DMS114 treated with DMSO at 0.1 percent for 48 hours (cell line): ENCODE results near the gene RAPGEF5.
A peak's percentile ranks its signal among the peaks of the same experiment; 100 is the strongest.

Source experiments
- DNase-seq: peaks from one replicate; lab custom pipeline; 2025; ENCODE audit not compliant: unreplicated experiment; lab: John Stamatoyannopoulos, UW

Gene RAPGEF5

DNA sequence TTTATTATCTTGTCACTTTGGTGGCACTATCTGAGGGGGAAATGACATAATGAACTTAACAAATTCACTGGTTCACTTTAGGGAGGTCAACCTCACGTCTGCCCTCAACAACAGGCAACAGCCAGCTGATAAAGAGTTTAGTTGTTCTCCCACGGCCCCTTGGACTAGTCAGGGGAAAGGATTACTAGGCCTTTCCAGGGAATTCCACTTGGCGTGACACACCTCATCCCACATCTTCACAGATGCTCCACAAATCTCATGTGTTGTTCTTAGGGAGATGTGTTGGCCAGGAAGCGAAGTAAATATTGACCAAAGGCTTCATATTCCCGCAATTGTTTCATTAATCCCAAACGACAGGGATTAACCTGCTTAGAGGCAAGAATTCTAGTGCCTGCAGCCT, 227.8 kb downstream of the RAPGEF5 start:
- DNase-seq = no peak

DNA sequence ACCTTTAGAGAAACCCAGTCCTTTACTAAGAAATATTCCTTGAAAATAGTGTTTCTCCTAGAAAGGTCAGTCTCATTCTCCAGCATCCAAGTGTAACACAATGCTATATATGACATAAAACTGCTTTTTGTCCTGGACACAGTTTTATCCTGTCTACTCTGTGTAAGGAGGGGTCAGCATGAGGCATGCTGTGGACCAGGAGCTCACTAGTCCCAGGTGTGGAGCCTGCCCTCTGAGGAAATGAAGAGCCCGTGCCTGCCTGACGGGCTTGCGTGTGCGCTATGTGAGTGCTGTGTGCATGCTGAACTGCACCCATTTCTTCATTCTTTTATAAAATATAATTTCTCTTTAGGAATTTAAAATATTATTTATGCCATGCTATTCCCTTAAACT, 228.4 kb downstream of the RAPGEF5 start:
- no peak for DNase-seq

DNA sequence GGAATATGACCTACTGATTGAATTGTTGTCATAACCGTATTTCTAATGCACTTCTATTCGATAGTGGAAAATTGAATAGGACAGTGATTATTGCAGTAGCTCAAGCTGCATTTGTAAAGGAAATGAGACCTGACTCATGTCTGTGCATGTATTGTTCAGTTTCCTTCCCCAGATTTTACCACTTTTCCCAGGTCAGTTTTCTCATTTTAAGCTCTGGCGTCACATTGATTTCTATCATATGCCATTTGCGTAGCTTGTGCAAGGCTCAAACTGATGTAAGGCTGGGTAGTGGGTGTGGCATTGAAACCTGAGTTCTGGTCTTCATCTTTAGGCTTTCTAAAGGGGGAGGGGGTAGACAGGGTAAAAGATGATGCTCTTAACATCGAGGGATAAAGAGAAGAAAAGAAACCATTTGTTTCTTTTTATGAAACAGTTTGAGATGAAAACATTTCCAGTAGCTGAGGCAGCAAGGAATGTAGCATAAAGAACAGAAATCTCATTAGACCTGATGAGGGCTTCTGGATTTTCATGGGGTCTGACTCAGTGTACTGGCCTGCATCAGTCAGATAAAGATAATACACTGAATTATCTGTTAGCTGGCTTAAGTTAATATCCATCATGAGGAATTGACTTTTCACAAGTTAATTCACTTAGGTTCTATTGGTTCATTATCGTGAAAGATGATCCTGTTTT, 229.0 kb downstream of the RAPGEF5 start:
- no peak for DNase-seq

DNA sequence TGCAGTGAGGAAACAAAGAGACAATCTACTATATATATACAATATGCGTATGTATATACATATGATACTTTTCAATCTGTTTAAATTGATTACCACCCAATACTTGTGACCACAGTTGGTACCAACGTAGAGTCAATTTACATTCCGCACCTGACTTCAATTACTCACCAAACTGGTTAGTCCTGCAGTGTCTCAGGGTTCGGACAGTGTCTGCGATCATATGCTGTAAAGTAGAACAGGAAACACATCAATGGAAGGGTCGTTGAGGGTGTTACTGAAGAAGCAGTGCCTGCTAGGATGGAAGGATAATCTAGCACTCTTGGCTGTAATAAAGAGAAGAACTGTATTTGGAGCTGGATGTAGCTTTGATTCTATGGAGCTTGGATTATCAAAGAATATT, 231.5 kb downstream of the RAPGEF5 start:
- no peak for DNase-seq

DNA sequence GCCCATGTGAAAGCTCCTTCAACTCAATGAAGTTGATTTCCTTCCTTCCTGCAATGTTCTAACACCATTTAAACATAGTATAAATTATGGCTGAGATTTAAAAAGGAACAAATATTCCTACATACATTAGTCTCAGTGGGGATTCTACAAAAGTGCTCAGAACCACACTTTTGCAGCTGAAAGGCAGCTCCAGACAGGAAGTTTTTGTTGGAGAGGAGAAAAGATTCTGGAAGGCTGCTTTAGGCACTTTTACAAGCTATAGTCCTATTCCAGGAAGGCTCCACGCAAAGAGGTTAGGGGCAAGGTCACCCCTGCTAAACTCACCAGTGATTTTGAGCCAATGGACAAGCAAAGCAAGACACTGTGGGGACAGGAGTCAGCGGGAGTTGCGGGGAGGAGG, 232.0 kb downstream of the RAPGEF5 start:
- no peak for DNase-seq

DNA sequence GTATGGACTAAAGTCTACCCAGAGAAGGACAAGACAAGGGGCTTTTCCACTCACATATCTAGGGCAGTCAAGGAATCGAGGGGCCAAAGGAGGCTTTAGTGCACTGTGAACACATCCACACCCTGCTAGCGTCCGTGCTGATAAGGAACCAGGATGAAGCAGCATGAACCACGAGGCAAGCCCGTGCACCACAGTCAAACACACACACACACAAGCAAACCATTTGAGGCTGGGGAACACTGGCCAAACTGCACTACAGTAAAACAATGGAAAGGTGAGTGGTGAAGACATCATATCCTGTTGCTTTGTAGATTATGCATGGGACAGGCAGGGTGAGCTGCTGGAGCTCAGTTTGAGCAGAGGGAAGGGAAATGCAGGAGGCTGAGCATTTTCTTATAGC, 233.8 kb downstream of the RAPGEF5 start:
- DNase-seq = no peak

DNA sequence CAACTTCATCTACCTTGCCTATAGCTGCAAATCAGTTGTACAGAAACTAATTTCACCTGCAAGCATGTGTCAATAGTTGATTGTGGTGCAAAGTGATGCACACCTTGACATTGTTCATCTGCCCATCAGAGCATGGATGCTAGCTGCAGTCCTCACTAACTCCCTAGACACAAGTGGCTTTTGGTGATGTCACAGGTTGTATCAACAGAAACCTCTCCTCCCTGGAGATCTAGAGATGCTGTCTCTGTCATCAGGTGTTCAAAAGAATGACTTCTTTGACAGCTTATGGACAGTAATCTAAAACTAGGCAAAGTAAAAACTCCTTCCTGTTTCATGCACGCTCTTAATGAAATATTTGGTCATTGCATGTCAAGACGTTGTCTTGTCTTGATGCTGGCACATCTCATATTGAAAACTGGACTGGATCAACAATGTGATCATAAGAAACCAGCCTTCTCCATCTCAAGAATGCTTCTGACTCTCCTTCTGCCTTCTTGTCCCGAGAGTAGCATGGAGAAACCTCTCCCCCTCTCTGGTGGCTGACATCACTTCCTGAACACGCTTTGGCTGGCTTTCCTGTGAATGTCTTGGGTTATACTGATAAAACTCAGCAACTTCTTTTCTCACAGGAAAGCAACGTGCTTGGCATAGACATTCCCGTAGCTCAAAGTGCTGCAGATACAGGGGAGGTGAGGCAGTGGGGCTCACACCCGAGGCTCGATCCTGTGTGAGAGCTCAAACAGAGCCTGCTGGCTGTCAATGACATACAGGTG, 235.1 kb downstream of the RAPGEF5 start:
- no peak for DNase-seq

DNA sequence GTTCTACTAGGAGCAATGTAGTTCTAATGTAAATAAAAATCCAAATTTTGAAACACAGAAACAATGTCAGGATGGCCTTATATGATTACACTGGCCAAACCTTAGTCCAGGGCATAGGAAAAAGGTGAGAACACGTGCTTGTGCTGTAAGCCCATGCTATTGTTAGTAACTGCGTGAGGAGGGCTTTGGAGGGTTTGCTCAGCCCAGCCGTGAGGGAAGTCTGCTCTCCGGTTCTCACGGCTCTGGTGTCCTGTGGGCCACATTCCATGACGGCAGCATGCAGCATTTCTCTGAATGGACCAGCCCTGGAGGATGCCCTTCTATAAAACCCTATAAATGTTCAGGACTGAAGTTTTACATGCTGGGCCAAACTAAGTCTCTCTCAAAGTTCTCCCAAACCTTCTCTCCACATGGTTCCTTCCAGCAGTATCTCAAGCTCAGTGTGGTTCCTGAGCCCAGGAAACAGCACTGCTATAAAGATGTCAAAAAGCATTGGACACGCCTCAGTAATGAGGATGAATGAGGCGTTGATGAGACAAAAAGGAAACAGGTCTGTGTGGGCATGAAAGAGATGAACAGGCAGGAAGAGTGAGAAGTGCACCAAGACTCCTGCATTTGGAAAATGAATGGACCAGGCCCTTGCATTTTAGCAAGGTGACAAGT, 236.4 kb downstream of the RAPGEF5 start:
- DNase-seq = no peak

DNA sequence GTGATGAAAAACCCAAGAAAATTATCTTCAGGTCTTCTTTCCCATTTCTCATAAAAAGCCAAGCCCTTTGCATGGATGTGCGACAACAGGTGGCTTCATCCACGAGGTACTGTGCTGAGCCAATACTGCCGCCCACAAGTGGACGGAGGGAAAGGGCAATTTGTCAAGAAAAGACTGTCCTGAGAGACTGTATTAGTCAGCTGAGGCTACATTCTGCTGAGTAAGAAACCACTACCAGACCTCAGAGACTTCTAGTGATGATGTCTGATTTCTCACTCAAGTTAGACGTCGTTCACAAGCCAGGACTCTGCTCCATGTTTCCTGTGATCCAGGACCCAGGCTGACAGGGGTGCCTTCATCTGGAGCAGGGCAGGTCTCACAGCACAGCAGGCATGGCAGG, 239.7 kb downstream of the RAPGEF5 start:
- DNase-seq = no peak

DNA sequence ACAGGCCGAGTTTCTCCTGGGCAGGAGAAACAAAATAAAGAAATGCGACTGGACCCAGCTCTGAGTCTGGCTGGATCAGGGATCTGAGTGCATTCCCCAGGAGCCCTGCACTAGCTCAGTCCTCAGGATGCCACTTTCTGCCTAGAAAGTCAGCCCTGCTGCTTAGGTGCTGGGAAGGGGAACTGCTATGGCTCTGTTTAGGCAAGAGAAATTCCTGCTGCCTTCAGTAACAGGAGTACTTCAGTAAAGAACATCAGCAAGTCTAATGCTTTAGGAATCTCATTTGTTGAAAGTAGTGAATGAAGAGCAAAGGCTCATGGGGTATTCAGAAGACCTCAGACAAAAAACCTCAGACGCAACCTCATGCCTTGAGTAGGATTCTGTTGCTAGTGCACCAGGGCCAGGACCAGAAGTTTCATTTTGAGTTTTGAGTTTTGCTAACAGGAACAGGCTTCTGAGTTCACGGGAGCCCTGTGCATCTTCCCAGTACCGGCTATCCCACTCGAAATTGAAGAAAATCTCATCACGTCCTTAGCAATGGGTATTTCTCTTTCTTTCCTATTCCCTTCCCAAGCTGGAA, 240.4 kb downstream of the RAPGEF5 start:
- no peak for DNase-seq

DNA sequence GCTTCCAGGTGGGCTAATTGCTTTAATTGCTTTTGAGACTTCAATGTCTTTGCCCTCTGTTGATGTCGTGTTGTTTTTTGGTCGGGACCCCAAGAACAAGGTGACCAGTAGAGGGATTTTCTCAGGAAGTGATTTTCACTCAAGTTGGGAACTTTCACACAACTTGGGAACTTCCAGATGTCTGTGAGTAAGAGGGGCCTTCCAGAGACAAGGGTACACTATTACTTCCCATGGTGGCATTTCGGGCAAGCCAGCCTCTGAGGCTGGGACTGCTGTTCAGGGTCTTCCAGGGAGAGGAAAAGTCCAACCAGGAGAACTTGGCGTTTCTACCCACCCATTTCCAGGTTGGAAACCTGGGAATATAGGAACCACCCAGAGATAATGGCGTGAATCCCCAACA, 241.3 kb downstream of the RAPGEF5 start:
- DNase-seq = no peak

DNA sequence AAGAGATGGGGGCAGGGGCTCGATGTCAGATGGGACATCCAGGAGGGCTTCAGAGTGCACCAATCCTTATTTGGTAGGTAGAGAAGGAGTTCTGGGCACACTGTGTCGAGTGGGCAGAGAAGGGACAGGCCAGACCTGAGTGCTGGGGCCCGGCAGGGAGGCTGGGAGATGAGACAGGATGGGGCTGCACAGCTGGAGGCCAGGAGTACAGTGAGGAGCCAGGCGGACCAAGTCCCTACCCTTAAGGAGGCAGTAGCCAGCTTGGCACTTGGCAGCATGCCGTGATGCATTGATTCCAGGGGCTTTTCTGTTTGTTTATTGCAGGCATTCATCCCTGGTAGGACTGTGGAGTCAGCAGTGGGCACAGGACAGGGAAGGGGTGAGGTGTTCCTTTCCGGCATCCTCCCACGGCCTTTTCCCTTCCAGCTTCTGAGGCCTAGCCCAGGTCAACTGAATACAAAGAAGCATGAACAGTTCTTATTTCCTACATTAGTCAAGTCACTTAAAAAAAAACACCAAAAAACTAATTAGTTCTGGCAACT, 242.4 kb downstream of the RAPGEF5 start:
- no peak for DNase-seq

DNA sequence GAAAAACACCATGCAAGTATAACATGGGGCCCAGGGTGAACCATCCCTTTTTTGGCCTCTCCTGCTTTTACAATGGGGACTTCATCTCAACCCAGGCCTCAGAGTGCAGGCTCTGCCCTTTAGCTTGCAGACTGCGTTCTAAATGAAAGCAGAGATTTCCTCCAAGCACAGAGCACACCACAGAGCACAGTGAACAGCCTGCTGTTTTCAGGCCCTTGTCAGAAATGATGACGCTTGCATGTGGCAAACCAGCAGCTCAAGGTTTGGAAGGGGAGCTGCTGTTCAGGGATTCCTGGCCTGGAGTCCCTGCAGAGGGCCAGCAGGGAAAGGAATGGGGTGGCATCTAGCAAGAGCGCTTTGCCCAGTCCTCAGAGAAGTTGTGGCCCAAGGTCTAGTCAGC, 243.9 kb downstream of the RAPGEF5 start:
- DNase-seq = no peak

DNA sequence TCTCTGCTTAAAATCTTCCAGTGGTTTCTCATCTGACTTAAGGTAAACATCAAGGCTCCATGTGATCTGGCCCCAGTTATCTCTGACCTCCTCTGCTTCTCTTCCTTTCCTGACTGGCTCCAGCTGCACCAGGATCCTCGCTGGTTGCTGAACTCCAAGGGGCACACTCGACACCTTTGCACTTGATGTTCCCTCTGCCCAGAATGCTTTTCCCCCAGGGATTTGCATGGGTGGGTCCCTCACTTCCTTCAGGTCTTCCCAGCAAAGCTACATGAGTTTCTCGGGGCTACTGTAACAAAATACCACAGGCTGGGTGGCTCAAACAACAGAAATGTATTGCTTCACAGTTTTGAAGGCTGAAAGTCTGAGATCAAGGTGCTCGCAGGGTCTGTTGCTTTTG, 245.3 kb downstream of the RAPGEF5 start:
- no peak for DNase-seq

DNA sequence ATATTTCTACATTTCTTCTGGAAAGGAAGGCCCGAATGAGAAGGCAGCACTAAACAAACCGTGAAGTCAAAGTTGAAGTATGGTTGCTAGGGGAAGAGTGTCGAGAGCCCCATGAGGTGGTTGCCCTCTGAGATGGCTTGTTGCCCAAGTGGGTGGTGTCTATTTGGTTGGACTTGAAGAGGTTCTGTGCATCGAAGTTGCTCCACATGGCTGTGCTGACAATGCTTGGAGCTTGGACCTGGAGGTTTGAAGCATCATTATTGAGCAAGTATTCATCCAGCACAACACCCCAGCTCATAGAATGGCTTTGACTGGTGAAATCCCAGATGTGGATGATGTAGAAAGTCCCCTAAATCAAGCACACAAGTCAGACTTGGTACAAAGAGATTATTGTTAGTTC, 246.1 kb downstream of the RAPGEF5 start:
- no peak for DNase-seq

DNA sequence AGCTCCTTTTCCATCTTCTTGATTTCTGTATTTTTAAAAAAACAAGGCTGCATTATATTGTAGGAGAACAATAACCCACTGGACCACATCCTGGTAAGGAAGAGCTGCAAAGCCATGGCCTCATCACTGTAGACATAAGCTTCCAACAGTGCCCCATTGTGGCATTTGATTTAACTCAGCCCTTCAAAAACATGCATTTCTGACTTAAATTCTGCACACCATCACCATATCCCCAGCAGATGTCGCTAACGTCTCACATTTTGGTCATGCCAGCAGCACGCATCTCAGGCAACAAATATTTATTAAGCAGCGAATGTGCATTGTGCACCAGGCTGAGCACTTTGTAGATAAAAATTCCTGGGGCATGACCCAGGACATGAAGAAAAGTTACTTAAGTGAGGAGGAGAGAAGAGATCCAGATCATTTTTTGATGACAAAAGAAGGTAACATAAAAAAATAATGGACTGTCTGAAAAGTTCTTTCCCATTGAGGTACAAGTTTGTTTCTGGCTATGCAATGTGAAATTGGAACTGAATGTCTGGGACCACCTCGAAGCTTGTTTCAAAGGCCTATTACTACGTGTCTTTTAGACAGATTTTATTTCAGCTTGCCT, 246.6 kb downstream of the RAPGEF5 start:
- peak; percentile 81 for DNase-seq

DNA sequence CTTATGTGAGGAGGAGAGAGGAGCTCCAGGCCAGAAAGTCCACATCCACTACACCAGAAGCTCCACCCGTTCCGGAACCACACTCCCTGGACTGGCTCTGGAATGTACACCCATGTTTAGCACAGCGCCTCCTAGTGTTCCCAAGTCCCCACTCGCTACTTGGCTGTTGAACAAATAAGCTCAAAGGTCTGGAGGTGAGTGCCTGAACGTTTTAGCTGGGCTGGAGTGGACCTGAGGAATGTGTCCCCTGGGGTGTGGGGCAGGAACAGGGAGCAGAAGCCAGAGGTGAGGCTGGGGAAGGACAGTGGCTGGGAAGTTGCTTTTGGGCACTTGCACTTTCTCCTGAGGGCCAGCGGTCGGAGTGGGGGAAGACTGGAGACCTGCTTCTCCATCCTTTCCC, 247.2 kb downstream of the RAPGEF5 start:
- DNase-seq = peak; percentile 8

DNA sequence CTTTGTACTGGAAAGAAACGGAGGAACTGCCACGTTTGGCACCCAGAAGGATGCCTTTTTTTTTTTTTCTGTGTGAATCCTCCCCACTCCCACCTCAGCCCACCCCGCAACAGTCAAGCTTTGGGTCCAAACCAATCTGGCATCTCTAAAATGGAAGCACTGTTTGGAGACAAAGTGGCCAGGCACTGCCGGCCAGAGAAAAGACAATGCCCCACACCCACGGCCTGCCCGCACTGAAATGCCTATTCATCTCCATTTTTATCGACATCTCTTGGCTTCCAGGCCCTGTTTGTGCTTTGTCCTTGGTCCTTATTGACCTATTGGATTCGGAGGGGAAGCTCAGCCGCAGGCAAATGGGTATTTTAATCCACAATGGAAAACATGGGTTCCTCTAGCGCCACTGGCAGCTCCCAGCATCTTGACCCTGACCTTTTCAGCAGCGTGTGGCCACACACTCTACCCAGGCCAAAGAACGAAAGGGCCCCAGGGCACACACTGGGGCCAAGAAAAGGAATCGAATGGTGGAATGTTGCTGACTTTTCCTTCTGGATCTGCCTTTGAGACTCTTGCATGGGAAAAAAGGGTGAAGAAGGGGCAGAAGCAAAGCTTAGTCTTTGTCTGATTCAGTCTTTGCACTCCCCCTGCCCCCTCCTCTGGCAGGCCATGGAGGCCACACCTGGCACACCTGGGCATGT, 248.7 kb downstream of the RAPGEF5 start:
- no peak for DNase-seq

DNA sequence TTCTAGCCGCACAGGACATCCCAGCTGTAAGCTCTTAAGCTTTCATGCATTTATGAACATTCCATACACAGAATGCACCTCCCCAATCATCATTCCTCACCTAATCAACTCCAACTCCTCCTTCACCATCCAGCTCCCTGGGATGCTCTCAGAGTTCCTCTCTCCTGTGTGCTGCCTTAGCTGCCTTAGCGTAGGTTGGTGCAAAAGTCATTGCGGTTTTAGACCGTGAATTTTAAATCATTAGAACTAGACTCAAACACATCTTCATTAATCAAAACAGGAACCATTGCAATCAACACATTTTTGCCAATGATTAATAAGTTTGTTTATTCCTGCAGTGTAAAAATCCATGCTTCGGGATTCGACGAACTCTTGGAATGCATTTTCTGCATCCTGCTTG, 251.4 kb downstream of the RAPGEF5 start:
- no peak for DNase-seq
